OCI-LY3 (cell line): ENCODE data around the gene ALS2.

Experiments used
- H2AFZ ChIP-seq: fragments of 200-600, 300-600 bp; shearing (Covaris generic); 2 replicates; pipeline ENCODE4 v1.6.0; 2014; ENCODE audit warnings: antibody characterized with exemption, low read depth, low read length
- H3K27ac ChIP-seq: fragments of 200-600, 300-600 bp; sonication (generic); 2 replicates; pipeline ENCODE4 v1.5.1; 2014; ENCODE audit warnings: mild to moderate bottlenecking, low read length, moderate library complexity, mixed read lengths
- H3K27me3 ChIP-seq: fragments of 200-600, 300-600 bp; sonication (generic); 2 replicates; pipeline ENCODE4 v1.6.1; 2014; ENCODE audit warnings: low read depth, low read length, mixed read lengths
- H3K36me3 ChIP-seq: fragments of 200-600, 300-600 bp; sonication (generic); replicated peaks from 2 replicates; pipeline ENCODE3; 2014; ENCODE audit warnings: low read depth, low read length, mixed read lengths
- H3K4me1 ChIP-seq: fragments of 300-600, 200-600 bp; sonication (generic); 2 replicates; pipeline ENCODE4 v1.6.1; 2014; ENCODE audit warnings: low read length, mixed read lengths
- H3K4me2 ChIP-seq: fragments of 200-600, 300-600 bp; sonication (generic); 2 replicates; pipeline ENCODE4 v1.6.1; 2014; ENCODE audit warnings: low read length, mixed read lengths
- H3K4me3 ChIP-seq: fragments of 300-600, 200-600 bp; sonication (generic); 2 replicates; pipeline ENCODE4 v1.5.1; 2014; ENCODE audit warnings: antibody characterized with exemption, mild to moderate bottlenecking, low read length, moderate library complexity
- H3K79me2 ChIP-seq: fragments of 300-600, 200-600 bp; shearing (Covaris generic); 2 replicates; pipeline ENCODE4 v1.6.1; 2014; ENCODE audit warnings: mild to moderate bottlenecking, low read length, mixed read lengths
- H3K9ac ChIP-seq: fragments of 300-600, 200-600 bp; shearing (Covaris generic); 2 replicates; pipeline ENCODE4 v1.6.0; 2014; ENCODE audit warnings: mild to moderate bottlenecking, low read length, moderate library complexity
- H3K9me3 ChIP-seq: fragments of 200-600, 300-600 bp; shearing (Covaris generic); 2 replicates; pipeline ENCODE4 v1.6.1; 2014; ENCODE audit warnings: low read length, mixed read lengths; ENCODE audit not compliant: insufficient read depth
- H4K20me1 ChIP-seq: fragments of 200-600, 300-600 bp; sonication (generic); 2 replicates; pipeline ENCODE4 v1.6.1; 2016; ENCODE audit warnings: low read length, mixed read lengths; ENCODE audit not compliant: insufficient read depth
- EZH2phosphoT487 ChIP-seq: fragments of 200-600 bp; shearing (Covaris generic); IDR thresholded peaks from 2 replicates; pipeline ENCODE4 v1.6.1; 2018; ENCODE audit warnings: antibody characterized with exemption, mixed run types, low read depth
- TF ChIP-seq, protein P1 (sequence below): fragments of 200-600, 300-600 bp; sonication (generic); IDR thresholded peaks from 2 replicates; pipeline ENCODE4 v1.5.1; 2014; ENCODE audit warnings: antibody characterized with exemption, low read length, low read depth

The ALS2 gene

GRCh38 chr2:201795607-201796477 lies 15.1 kb upstream of the ALS2 start:
- H3K36me3 ChIP-seq: no peaks in the 10 kb centered on the region
- no peak overlapping the region for H3K4me3 ChIP-seq
- H2AFZ ChIP-seq: no peak overlapping the region
- H3K4me1 ChIP-seq: no peaks in the 10 kb centered on the region
- TF ChIP-seq, protein P1, sequence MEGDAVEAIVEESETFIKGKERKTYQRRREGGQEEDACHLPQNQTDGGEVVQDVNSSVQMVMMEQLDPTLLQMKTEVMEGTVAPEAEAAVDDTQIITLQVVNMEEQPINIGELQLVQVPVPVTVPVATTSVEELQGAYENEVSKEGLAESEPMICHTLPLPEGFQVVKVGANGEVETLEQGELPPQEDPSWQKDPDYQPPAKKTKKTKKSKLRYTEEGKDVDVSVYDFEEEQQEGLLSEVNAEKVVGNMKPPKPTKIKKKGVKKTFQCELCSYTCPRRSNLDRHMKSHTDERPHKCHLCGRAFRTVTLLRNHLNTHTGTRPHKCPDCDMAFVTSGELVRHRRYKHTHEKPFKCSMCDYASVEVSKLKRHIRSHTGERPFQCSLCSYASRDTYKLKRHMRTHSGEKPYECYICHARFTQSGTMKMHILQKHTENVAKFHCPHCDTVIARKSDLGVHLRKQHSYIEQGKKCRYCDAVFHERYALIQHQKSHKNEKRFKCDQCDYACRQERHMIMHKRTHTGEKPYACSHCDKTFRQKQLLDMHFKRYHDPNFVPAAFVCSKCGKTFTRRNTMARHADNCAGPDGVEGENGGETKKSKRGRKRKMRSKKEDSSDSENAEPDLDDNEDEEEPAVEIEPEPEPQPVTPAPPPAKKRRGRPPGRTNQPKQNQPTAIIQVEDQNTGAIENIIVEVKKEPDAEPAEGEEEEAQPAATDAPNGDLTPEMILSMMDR: peak; percentile 73
- TF ChIP-seq EZH2phosphoT487: no peak
- H3K27ac ChIP-seq: no peak overlapping the region
- no peaks in the 10 kb centered on the region for H3K79me2 ChIP-seq
- H3K9me3 ChIP-seq: no peaks in the 10 kb centered on the region
- H4K20me1 ChIP-seq: no peaks in the 10 kb centered on the region
- H3K4me2 ChIP-seq: no peak overlapping the region
- H3K27me3 ChIP-seq: 0 out of 2 replicates have a peak, but pooled peaks cover 2% of the 10 kb centered on the region
- H3K9ac ChIP-seq: no peak overlapping the region

DNA sequence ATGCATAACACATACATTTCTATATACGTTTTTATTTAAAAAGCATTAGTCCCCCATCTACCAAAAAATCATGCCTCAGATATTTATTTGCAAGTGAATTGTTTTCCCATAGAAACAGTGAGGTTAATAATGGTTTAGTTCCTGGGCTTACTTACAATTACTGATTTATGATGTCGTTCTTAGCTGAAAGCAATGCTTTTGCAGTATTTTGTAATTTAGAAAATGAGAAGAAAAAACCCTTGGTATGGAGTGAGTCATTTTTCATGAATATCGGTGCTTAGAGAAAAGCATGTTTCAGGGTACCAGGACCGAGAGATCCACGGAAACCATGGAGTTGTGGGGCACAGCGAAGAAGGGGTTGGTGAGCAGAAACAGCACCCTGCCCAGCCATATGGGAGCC lies 13.6 kb upstream of the ALS2 start:
- TF ChIP-seq EZH2phosphoT487: no peak
- TF ChIP-seq, protein P1: no peak
- Histone ChIP-seq H3K27me3 (no peaks in the 10 kb centered on the region), H3K4me1 (no peaks in the 10 kb centered on the region), H3K36me3 (no peaks in the 10 kb centered on the region), H2AFZ (no peak overlapping the region), H3K4me3 (no peak overlapping the region), H3K9me3 (no peaks in the 10 kb centered on the region), H3K79me2 (no peaks in the 10 kb centered on the region), H4K20me1 (no peaks in the 10 kb centered on the region), H3K4me2 (no peak overlapping the region), H3K9ac (no peak overlapping the region), H3K27ac (no peak overlapping the region)

GRCh38 chr2:201793631-201794030 lies 12.9 kb upstream of the ALS2 start:
- H3K27ac ChIP-seq: no peak overlapping the region
- H3K79me2 ChIP-seq: no peaks in the 10 kb centered on the region
- no peaks in the 10 kb centered on the region for H3K9me3 ChIP-seq
- no peaks in the 10 kb centered on the region for H3K27me3 ChIP-seq
- H3K4me1 ChIP-seq: no peaks in the 10 kb centered on the region
- H2AFZ ChIP-seq: no peak overlapping the region
- no peak for TF ChIP-seq EZH2phosphoT487
- TF ChIP-seq, protein P1: no peak
- H3K4me3 ChIP-seq: no peak overlapping the region
- H3K9ac ChIP-seq: no peak overlapping the region
- H3K4me2 ChIP-seq: no peak overlapping the region
- H3K36me3 ChIP-seq: no peaks in the 10 kb centered on the region
- H4K20me1 ChIP-seq: no peaks in the 10 kb centered on the region

- no peak overlapping the region for H3K9ac ChIP-seq
- H2AFZ ChIP-seq: no peak overlapping the region
- no peaks in the 10 kb centered on the region for H3K4me1 ChIP-seq
- H4K20me1 ChIP-seq: no peaks in the 10 kb centered on the region
- no peaks in the 10 kb centered on the region for H3K9me3 ChIP-seq
- no peaks in the 10 kb centered on the region for H3K79me2 ChIP-seq
- H3K36me3 ChIP-seq: no peaks in the 10 kb centered on the region
- no peak overlapping the region for H3K4me3 ChIP-seq
- no peaks in the 10 kb centered on the region for H3K27me3 ChIP-seq
- H3K27ac ChIP-seq: no peak overlapping the region
- no peak overlapping the region for H3K4me2 ChIP-seq
- TF ChIP-seq, protein P1: no peak
- no peak for TF ChIP-seq EZH2phosphoT487
Measured at GRCh38 chr2:201790989-201791388, 10.3 kb upstream of the ALS2 start.
